A549 (cell line): ENCODE data around the gene RNGTT. TPM values are rescaled to one million over a fixed set of nuclear protein-coding genes. Genes with fewer than 3 reads are reported as not detected.

Source experiments
- ATAC-seq, 2 experiments: fragments of 200-7000 bp in 1 of 2; fragments of >200 bp in 1 of 2; cut with Nextera tagmentation in 1 of 2; cut with Tn5 transposase in 1 of 2; 3 replicates each; pipeline versions ENCODE4 v1.8.0 to v1.9.1; 2018 to 2020; ENCODE audit warnings: mild to moderate bottlenecking in 1 of 2, moderate library complexity in 1 of 2
- CTCF ChIA-PET: fragments of 300-600 bp; sonication (Branson Sonifier 250); formaldehyde crosslinking; extraction: SDS; loops from one replicate; lab custom pipeline; 2021; ENCODE audit warnings: antibody characterized with exemption, inconsistent platforms; lab: Yijun Ruan, JAX
- POLR2A ChIA-PET: fragments of 350-600 bp; formaldehyde crosslinking; extraction: SDS; loops from one replicate; lab custom pipeline; 2021; ENCODE audit warnings: antibody characterized with exemption, inconsistent platforms; lab: Yijun Ruan, JAX
- DNase-seq, 2 experiments: peaks; one replicate each; pipeline versions ENCODE4 v3.0.0 to v3.0.0-alpha.2; 2011 to 2016; ENCODE audit warnings: low read depth in 1 of 2, low spot score in 1 of 2
- FAIRE-seq: peaks from 2 replicates; lab custom pipeline; 2011; peaks lifted over from hg19 to GRCh38; lab: Jason Lieb, UNC
- H3K27ac ChIP-seq, 2 experiments: fragments of >200 bp; sonication (Bioruptor Twin); formaldehyde crosslinking; 3 replicates each; pipeline ENCODE4 v1.5.1; 2016 to 2017
- H3K4me1 ChIP-seq: fragments of >200 bp; sonication (Bioruptor Twin); formaldehyde crosslinking; 3 replicates; pipeline ENCODE4 v1.6.1; 2016
- H3K4me2 ChIP-seq: fragments of >200 bp; sonication (Bioruptor Twin); formaldehyde crosslinking; 3 replicates; pipeline ENCODE4 v1.6.1; 2016
- H3K4me3 ChIP-seq: fragments of >200 bp; sonication (Bioruptor Twin); formaldehyde crosslinking; 3 replicates; pipeline ENCODE4 v1.5.1; 2016
- H3K9me3 ChIP-seq: fragments of >200 bp; sonication (Bioruptor Twin); formaldehyde crosslinking; 3 replicates; pipeline ENCODE4 v1.6.1; 2016
- ATOH8 ChIP-seq: fragments of 250-450 bp; sonication (Bioruptor Pico); IDR thresholded peaks from 2 replicates; pipeline ENCODE4 v1.5.0; 2020; ENCODE audit warnings: low read depth, mild to moderate bottlenecking, moderate library complexity
- BCL3 ChIP-seq: fragments of >200 bp; sonication (Bioruptor Twin); formaldehyde crosslinking; IDR thresholded peaks from 3 replicates; pipeline ENCODE4 v1.6.1; 2016
- BHLHE40 ChIP-seq: IDR thresholded peaks from 2 replicates; pipeline ENCODE4 v1.6.1; 2012; ENCODE audit warnings: low read depth, low read length, inconsistent platforms
- CBX2 ChIP-seq: fragments of 200-600 bp; sonication (generic); IDR thresholded peaks from 2 replicates; pipeline ENCODE4 v1.6.1; 2016; ENCODE audit warnings: low read depth, mild to moderate bottlenecking, borderline replicate concordance
- CHD2 ChIP-seq: fragments of 150-350 bp; IDR thresholded peaks from 2 replicates; pipeline ENCODE4 v1.6.1; 2014; ENCODE audit warnings: low read length; ENCODE audit not compliant: partially characterized antibody
- CHD4 ChIP-seq: fragments of 200-600 bp; sonication (generic); IDR thresholded peaks from 2 replicates; pipeline ENCODE4 v1.6.1; 2016; ENCODE audit warnings: antibody characterized with exemption, mild to moderate bottlenecking, borderline replicate concordance
- EHF ChIP-seq: fragments of 250-450 bp; sonication (Bioruptor Pico); IDR thresholded peaks from 2 replicates; pipeline ENCODE4 v1.5.0; 2020; ENCODE audit warnings: mild to moderate bottlenecking
- EHMT2 ChIP-seq: fragments of 200-600 bp; sonication (generic); IDR thresholded peaks from 2 replicates; pipeline ENCODE4 v1.6.1; 2016; ENCODE audit warnings: antibody characterized with exemption, low read depth, mild to moderate bottlenecking, moderate library complexity
- ESRRA ChIP-seq: fragments of 150-350 bp; IDR thresholded peaks from 2 replicates; pipeline ENCODE4 v1.6.1; 2014; ENCODE audit warnings: mild to moderate bottlenecking, low read length, borderline replicate concordance
- GATA3 ChIP-seq: IDR thresholded peaks from 2 replicates; pipeline ENCODE4 v1.6.1; 2012; ENCODE audit warnings: borderline replicate concordance
- HOXB13 ChIP-seq: fragments of 250-450 bp; sonication (Bioruptor Pico); IDR thresholded peaks from 2 replicates; pipeline ENCODE4 v1.5.0; 2020; ENCODE audit warnings: low read depth, mild to moderate bottlenecking, moderate library complexity
- KDM1A ChIP-seq: fragments of 200-600 bp; sonication (generic); IDR thresholded peaks from 2 replicates; pipeline ENCODE4 v1.6.1; 2016; ENCODE audit warnings: low read depth, mild to moderate bottlenecking
- MAZ ChIP-seq: fragments of 150-350 bp; IDR thresholded peaks from 2 replicates; pipeline ENCODE4 v1.6.1; 2014; ENCODE audit warnings: antibody characterized with exemption, low read depth, low read length, borderline replicate concordance
- MYC ChIP-seq: IDR thresholded peaks from 2 replicates; pipeline ENCODE4 v1.6.1; 2012; ENCODE audit warnings: mild to moderate bottlenecking, inconsistent platforms, low read length, improper control_type of control experiment, borderline replicate concordance
- NFE2L2 ChIP-seq: fragments of 150-350 bp; conservative IDR thresholded peaks from 2 replicates; pipeline ENCODE4 v1.6.1; 2014; ENCODE audit warnings: low read length
- NR3C1 ChIP-seq: fragments of >200 bp; sonication (Bioruptor Twin); formaldehyde crosslinking; IDR thresholded peaks from 3 replicates; pipeline ENCODE4 v1.6.1; 2017
- PBX3 ChIP-seq: IDR thresholded peaks from 2 replicates; pipeline ENCODE4 v1.6.1; 2012
- PHF8 ChIP-seq: fragments of 200-600 bp; sonication (generic); IDR thresholded peaks from 2 replicates; pipeline ENCODE4 v1.6.1; 2016; ENCODE audit warnings: low read depth, mild to moderate bottlenecking, antibody characterized with exemption, moderate library complexity, borderline replicate concordance
- POLR2A ChIP-seq: IDR thresholded peaks from 2 replicates; pipeline ENCODE4 v1.6.1; 2012; ENCODE audit warnings: mild to moderate bottlenecking, low read length
- RAD21 ChIP-seq, 2 experiments: fragments of >200 bp in 1 of 2; sonication (Bioruptor Twin) in 1 of 2; formaldehyde crosslinking in 1 of 2; IDR thresholded peaks in 1 of 2; conservative IDR thresholded peaks in 1 of 2; 2 replicates in 1 of 2; 3 replicates in 1 of 2; pipeline ENCODE4 v1.6.1; 2012 to 2018; ENCODE audit warnings: inconsistent platforms in 1 of 2
- RCOR1 ChIP-seq: fragments of 150-350 bp; IDR thresholded peaks from 2 replicates; pipeline ENCODE4 v1.6.1; 2014; ENCODE audit warnings: antibody characterized with exemption, low read length, low read depth
- REST ChIP-seq: fragments of 200-600 bp; sonication (generic); IDR thresholded peaks from 2 replicates; pipeline ENCODE4 v1.6.1; 2016; ENCODE audit warnings: antibody characterized with exemption, mild to moderate bottlenecking, moderate library complexity
- RNF2 ChIP-seq: fragments of 200-600 bp; sonication (generic); IDR thresholded peaks from 2 replicates; pipeline ENCODE4 v1.6.1; 2016; ENCODE audit warnings: low read depth, mild to moderate bottlenecking, antibody characterized with exemption, moderate library complexity, borderline replicate concordance
- TFCP2L1 ChIP-seq: fragments of 250-450 bp; sonication (Bioruptor Pico); IDR thresholded peaks from 2 replicates; pipeline ENCODE4 v1.5.0; 2021; ENCODE audit warnings: mild to moderate bottlenecking
- TP53 ChIP-seq: fragments of 250-450 bp; sonication (Bioruptor Pico); IDR thresholded peaks from 2 replicates; pipeline ENCODE4 v1.5.0; 2021; ENCODE audit warnings: mild to moderate bottlenecking, moderate library complexity
- USF2 ChIP-seq: fragments of 450-650 bp; IDR thresholded peaks from 2 replicates; pipeline ENCODE4 v1.6.1; 2014; ENCODE audit warnings: antibody characterized with exemption
- ZC3H11A ChIP-seq: fragments of 450-650 bp; IDR thresholded peaks from 2 replicates; pipeline ENCODE4 v1.6.1; 2014; ENCODE audit warnings: antibody characterized with exemption, mild to moderate bottlenecking
- ZNF302 ChIP-seq: fragments of 250-450 bp; sonication (Bioruptor Pico); IDR thresholded peaks from 2 replicates; pipeline ENCODE4 v1.9.0; 2021; ENCODE audit warnings: inconsistent platforms, mild to moderate bottlenecking, moderate library complexity
- WGBS: methylation state at CpG from one replicate; pipeline ENCODE4 v1.1.6; 2017; ENCODE audit errors: missing lambda C conversion rate; 5-methylcytosine and 5-hydroxymethylcytosine counted together
- polyA plus RNA-seq, 4 experiments: library from polyadenylated mRNA; depleted of rRNA in 3 of 4; stranded (reverse); fragments of >200 nt; fragmentation: RNase III in 1 of 4; extraction: RNeasy Plus Mini Kit Qiagen cat#74134 plus additional on column Dnase treatment in 1 of 4; gene quantifications; 2 replicates in 3 of 4; 3 replicates in 1 of 4; pipeline ENCODE4 v1.2.3, GENCODE V29; 2011 to 2017

The RNGTT gene
- polyA plus RNA-seq, 2 of the 4 experiments (the other 2 are of a cell fraction), result 11.6 to 15.0 TPM

- H3K27ac ChIP-seq, result no peak overlapping the region
- WGBS, result 52% methylated on average over 3 of the region's 3 CpGs
- H3K4me2 ChIP-seq, result 0 out of 3 replicates have a peak overlapping the region, but pooled peaks have one; percentile 5
- DNase-seq (no peak), FAIRE-seq (no peak), ATAC-seq (no peak)
- no peak overlapping the region for H3K4me3 ChIP-seq
- CTCF ChIA-PET, result interaction anchor here (1.8 kb wide), 1 partner anchor 60 kb away, joined by 4 read pairs; no protein-coding TSS in a partner anchor
- H3K9me3 ChIP-seq, result 0 out of 3 replicates have a peak, but pooled peaks cover 3% of the 10 kb centered on the region
- TF ChIP-seq RAD21 (conservative IDR thresholded peaks at IDR 0.05 in 1 of 2, IDR thresholded peaks at IDR 0.05 in 1 of 2) (no peak), HOXB13 (CRISPR knock-in tag) (no peak), RNF2 (no peak), EHMT2 (no peak), TFCP2L1 (CRISPR knock-in tag) (no peak), REST (no peak), BHLHE40 (no peak), CHD4 (no peak), GATA3 (no peak), MAZ (no peak), USF2 (no peak), RCOR1 (no peak), NFE2L2 (no peak), KDM1A (no peak), TP53 (CRISPR knock-in tag) (no peak), EHF (CRISPR knock-in tag) (no peak), NR3C1 (no peak), ESRRA (no peak)
- POLR2A ChIA-PET, result no interaction called here
- H3K4me1 ChIP-seq, result no peaks in the 10 kb centered on the region
Observed at GRCh38 chr6:88840796-88841539, 122.5 kb downstream of the RNGTT start.

- FAIRE-seq, result no peak
- H3K9me3 ChIP-seq, result peaks cover 7% of the 10 kb centered on the region; the same call in 1 of the 3 replicates
- no peak for DNase-seq
- 91% methylated on average over 7 of the region's 7 CpGs for WGBS
- H3K4me1 ChIP-seq, result no peaks in the 10 kb centered on the region
- no peak overlapping the region for H3K4me3 ChIP-seq
- ATAC-seq, result no peak
- no peak overlapping the region for H3K27ac ChIP-seq
- H3K4me2 ChIP-seq, result 0 out of 3 replicates have a peak overlapping the region, but pooled peaks have one; percentile 5
- POLR2A ChIA-PET, result no interaction called here
- CTCF ChIA-PET, result interaction anchor here (1.8 kb wide), 1 partner anchor 59 kb away, joined by 4 read pairs; no protein-coding TSS in a partner anchor
- TF ChIP-seq CHD2 (no peak), NFE2L2 (no peak), USF2 (no peak), ESRRA (no peak), ZC3H11A (no peak), PHF8 (no peak), POLR2A (no peak), MYC (no peak), PBX3 (no peak), TP53 (CRISPR knock-in tag) (no peak), BCL3 (no peak), ZNF302 (CRISPR knock-in tag) (no peak), ATOH8 (CRISPR knock-in tag) (no peak), CBX2 (no peak), CHD4 (no peak)
Observed at GRCh38 chr6:88840289-88840688, 123.1 kb downstream of the RNGTT start.
